MM.1S (cell line): ENCODE data around the gene SHISA7.

Source experiments
- DNase-seq: peaks from one replicate; pipeline ENCODE4 v3.0.0-alpha.2; 2015
- H2AFZ ChIP-seq: fragments of 300-600 bp; sonication (generic); 2 replicates; pipeline ENCODE4 v1.6.0; 2016; ENCODE audit warnings: antibody characterized with exemption, low read length
- H3F3A ChIP-seq: fragments of 300-600 bp; sonication (generic); 2 replicates; pipeline ENCODE4 v1.6.1; 2016; ENCODE audit warnings: mild to moderate bottlenecking, antibody characterized with exemption, low read length, moderate library complexity, mixed read lengths; ENCODE audit not compliant: insufficient read depth
- H3K27ac ChIP-seq: fragments of 300-600 bp; sonication (generic); 2 replicates; pipeline ENCODE4 v1.5.1; 2016; ENCODE audit warnings: mild to moderate bottlenecking, low read length
- H3K27me3 ChIP-seq: fragments of 300-600 bp; sonication (generic); replicated peaks from 2 replicates; pipeline ENCODE4 v1.6.0; 2016; ENCODE audit warnings: low read length; ENCODE audit not compliant: insufficient read depth
- H3K36me3 ChIP-seq: fragments of 300-600 bp; sonication (generic); replicated peaks from 2 replicates; pipeline ENCODE4 v1.6.1; 2016; ENCODE audit warnings: mild to moderate bottlenecking, low read length, mixed read lengths; ENCODE audit not compliant: insufficient read depth
- H3K4me1 ChIP-seq: fragments of 300-600 bp; sonication (generic); 2 replicates; pipeline ENCODE4 v1.6.1; 2016; ENCODE audit warnings: low read length, mixed read lengths
- H3K4me2 ChIP-seq: fragments of 300-600 bp; sonication (generic); 2 replicates; pipeline ENCODE4 v1.6.0; 2016; ENCODE audit warnings: low read depth, low read length
- H3K4me3 ChIP-seq: fragments of 300-600 bp; sonication (generic); 2 replicates; pipeline ENCODE4 v1.5.1; 2016; ENCODE audit warnings: low read length, mixed read lengths
- H3K79me2 ChIP-seq: fragments of 300-600 bp; sonication (generic); 2 replicates; pipeline ENCODE4 v1.6.1; 2016; ENCODE audit warnings: mixed run types, low read length, mixed read lengths
- H3K9ac ChIP-seq: fragments of 300-600 bp; sonication (generic); 2 replicates; pipeline ENCODE4 v1.6.1; 2016; ENCODE audit warnings: low read length, mixed read lengths
- H3K9me2 ChIP-seq: fragments of 300-600 bp; sonication (generic); replicated peaks from 2 replicates; pipeline ENCODE4 v1.6.1; 2016; ENCODE audit warnings: mild to moderate bottlenecking, low read length, mixed read lengths; ENCODE audit not compliant: insufficient read depth
- H3K9me3 ChIP-seq: fragments of 300-600 bp; sonication (generic); replicated peaks from 2 replicates; pipeline ENCODE4 v1.6.1; 2016; ENCODE audit warnings: mild to moderate bottlenecking, low read length, mixed read lengths; ENCODE audit not compliant: insufficient read depth
- H4K20me1 ChIP-seq: fragments of 300-600 bp; sonication (generic); 2 replicates; pipeline ENCODE4 v1.6.1; 2016; ENCODE audit warnings: mild to moderate bottlenecking, low read length, moderate library complexity, mixed read lengths; ENCODE audit not compliant: insufficient read depth
- CTCF ChIP-seq: fragments of 300-600 bp; sonication (generic); IDR thresholded peaks from 2 replicates; pipeline ENCODE4 v1.5.1; 2016; ENCODE audit warnings: antibody characterized with exemption, low read length, mixed read lengths
- EZH2 ChIP-seq: fragments of 300-600 bp; sonication (generic); optimal IDR thresholded peaks from 2 replicates; pipeline ENCODE3; 2017; ENCODE audit warnings: low read depth, mild to moderate bottlenecking, antibody characterized with exemption, low read length, mixed read lengths
- EZH2phosphoT487 ChIP-seq: fragments of 300-600 bp; sonication (generic); IDR thresholded peaks from 2 replicates; pipeline ENCODE4 v1.6.1; 2018; ENCODE audit warnings: antibody characterized with exemption, low read length

Gene SHISA7

DNA sequence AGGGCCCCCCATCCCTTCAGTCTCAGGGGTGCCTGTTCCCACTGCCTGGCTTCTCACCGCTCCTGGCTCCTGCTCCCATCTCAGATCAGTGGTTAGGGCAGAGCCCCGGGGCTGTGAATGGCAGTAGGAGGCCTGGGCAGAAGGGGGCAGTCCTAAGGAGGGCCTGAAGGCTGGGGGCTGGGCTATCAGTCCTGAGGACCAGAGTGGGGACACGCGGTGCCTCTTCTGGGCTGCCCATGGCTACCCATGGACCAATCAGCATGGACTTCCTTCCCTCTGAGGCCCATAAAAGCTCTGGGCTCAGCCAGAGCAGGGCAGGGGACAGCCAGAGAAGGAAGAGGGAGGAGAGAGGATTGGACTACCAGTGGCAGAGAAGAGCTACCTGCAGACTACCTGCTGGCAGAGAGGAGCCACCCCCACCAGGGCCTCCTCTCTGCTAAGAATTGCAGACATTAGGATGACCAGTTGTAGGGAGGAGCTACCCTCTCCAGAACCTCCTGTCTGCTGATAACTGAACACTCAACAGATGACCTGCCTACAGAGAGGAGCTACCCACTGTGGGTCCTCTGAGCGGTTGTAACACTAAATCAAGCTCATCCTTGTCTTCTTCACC, 23.4 kb downstream of the SHISA7 start:
- Histone ChIP-seq H3K27me3 (peaks cover 46% of the 10 kb centered on the region), H3K4me3 (no peak overlapping the region), H3K9me2 (no peaks in the 10 kb centered on the region), H3K36me3 (no peaks in the 10 kb centered on the region), H3K9ac (no peak overlapping the region), H3K27ac (no peak overlapping the region), H3K79me2 (no peaks in the 10 kb centered on the region), H3K9me3 (no peaks in the 10 kb centered on the region), H4K20me1 (no peaks in the 10 kb centered on the region), H3F3A (no peaks in the 10 kb centered on the region), H2AFZ (no peak overlapping the region), H3K4me2 (no peak overlapping the region), H3K4me1 (no peaks in the 10 kb centered on the region)
- TF ChIP-seq CTCF, result no peak
- no peak for TF ChIP-seq EZH2phosphoT487
- TF ChIP-seq EZH2, result no peak
- DNase-seq, result no peak

DNA sequence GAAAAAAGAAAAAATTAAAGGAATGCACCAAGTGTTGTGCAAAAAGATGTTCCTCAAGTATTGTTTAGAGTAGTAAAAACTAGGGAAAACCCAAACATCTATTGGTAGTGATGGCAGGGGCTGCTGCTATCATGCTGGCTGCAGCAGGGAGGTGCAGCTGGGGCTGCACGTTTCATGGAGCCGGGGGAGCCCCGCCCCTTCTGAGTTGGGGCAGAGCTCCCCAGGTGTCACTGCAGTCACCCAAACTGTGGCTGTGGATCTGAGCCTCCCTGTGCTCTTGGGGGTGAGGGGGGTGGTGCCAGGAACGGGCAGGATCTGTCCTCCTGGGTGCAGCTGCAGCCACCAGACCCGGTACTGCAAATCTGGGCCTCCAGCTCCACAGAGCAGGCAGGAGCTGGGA, 24.0 kb downstream of the SHISA7 start:
- H3K27me3 ChIP-seq, result peaks cover 40% of the 10 kb centered on the region
- H3K4me1 ChIP-seq, result no peaks in the 10 kb centered on the region
- no peak overlapping the region for H3K4me2 ChIP-seq
- DNase-seq, result no peak
- H3K79me2 ChIP-seq, result no peaks in the 10 kb centered on the region
- no peaks in the 10 kb centered on the region for H3K36me3 ChIP-seq
- H2AFZ ChIP-seq, result no peak overlapping the region
- no peaks in the 10 kb centered on the region for H3K9me2 ChIP-seq
- no peak for TF ChIP-seq EZH2
- no peak for TF ChIP-seq CTCF
- no peak for TF ChIP-seq EZH2phosphoT487
- H3F3A ChIP-seq, result no peaks in the 10 kb centered on the region
- H4K20me1 ChIP-seq, result no peaks in the 10 kb centered on the region
- H3K27ac ChIP-seq, result no peak overlapping the region
- H3K4me3 ChIP-seq, result no peak overlapping the region
- H3K9ac ChIP-seq, result no peak overlapping the region
- no peaks in the 10 kb centered on the region for H3K9me3 ChIP-seq

GRCh38 chr19:55418185-55418584, 24.9 kb downstream of the SHISA7 start:
- H3K36me3 ChIP-seq, result no peaks in the 10 kb centered on the region
- TF ChIP-seq CTCF (peak; percentile 71), EZH2 (no peak)
- H3K27ac ChIP-seq, result no peak overlapping the region
- H3K9me3 ChIP-seq, result no peaks in the 10 kb centered on the region
- H3F3A ChIP-seq, result no peaks in the 10 kb centered on the region
- peak; percentile 65 for DNase-seq
- H4K20me1 ChIP-seq, result no peaks in the 10 kb centered on the region
- no peaks in the 10 kb centered on the region for H3K9me2 ChIP-seq
- no peaks in the 10 kb centered on the region for H3K4me1 ChIP-seq
- no peaks in the 10 kb centered on the region for H3K79me2 ChIP-seq
- peaks cover 32% of the 10 kb centered on the region for H3K27me3 ChIP-seq
- H3K9ac ChIP-seq, result no peak overlapping the region
- H3K4me3 ChIP-seq, result no peak overlapping the region
- H2AFZ ChIP-seq, result no peak overlapping the region
- no peak overlapping the region for H3K4me2 ChIP-seq
